Measurements from ENCODE around the gene SAFB.

DNA sequence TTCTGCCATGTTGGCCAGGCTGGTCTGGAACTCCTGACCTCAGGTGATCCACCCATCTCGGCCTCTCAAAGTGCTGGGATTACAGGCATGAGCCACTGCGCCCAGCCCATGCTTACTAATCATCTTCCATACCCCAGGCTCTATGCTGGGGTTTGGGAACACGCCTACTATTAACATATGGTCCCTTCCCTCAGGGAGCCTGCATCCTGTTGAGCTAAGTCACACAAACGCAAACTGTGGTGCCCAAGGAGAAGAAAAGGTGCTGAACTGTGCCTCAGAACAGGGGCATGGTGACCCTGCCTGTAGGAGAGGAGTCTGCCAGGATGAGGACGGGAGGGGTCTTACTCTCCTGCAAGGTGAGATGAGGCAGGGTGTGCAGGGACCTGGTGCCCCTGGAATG, 51.8 kb downstream of the SAFB start:
- TF ChIP-seq EZH2 (IDR thresholded peaks at IDR 0.05) = no peak
- TF ChIP-seq TCF7L2 (IDR thresholded peaks at IDR 0.05; ENCODE audit: borderline replicate concordance, extremely low read depth, insufficient read depth, insufficient read length) = no peak
- no peak for TF ChIP-seq CTCF (IDR thresholded peaks at IDR 0.05 in 2 of 3, conservative IDR thresholded peaks at IDR 0.05 in 1 of 3; ENCODE audit: borderline replicate concordance in 1 of 3, insufficient read depth in 1 of 3, low read depth in 2 of 3, low read length in 2 of 3)
- TF ChIP-seq YY1 (IDR thresholded peaks at IDR 0.05; ENCODE audit: extremely low read depth, insufficient replicate concordance, low read depth, low read length) = no peak
- TF ChIP-seq, protein P1, sequence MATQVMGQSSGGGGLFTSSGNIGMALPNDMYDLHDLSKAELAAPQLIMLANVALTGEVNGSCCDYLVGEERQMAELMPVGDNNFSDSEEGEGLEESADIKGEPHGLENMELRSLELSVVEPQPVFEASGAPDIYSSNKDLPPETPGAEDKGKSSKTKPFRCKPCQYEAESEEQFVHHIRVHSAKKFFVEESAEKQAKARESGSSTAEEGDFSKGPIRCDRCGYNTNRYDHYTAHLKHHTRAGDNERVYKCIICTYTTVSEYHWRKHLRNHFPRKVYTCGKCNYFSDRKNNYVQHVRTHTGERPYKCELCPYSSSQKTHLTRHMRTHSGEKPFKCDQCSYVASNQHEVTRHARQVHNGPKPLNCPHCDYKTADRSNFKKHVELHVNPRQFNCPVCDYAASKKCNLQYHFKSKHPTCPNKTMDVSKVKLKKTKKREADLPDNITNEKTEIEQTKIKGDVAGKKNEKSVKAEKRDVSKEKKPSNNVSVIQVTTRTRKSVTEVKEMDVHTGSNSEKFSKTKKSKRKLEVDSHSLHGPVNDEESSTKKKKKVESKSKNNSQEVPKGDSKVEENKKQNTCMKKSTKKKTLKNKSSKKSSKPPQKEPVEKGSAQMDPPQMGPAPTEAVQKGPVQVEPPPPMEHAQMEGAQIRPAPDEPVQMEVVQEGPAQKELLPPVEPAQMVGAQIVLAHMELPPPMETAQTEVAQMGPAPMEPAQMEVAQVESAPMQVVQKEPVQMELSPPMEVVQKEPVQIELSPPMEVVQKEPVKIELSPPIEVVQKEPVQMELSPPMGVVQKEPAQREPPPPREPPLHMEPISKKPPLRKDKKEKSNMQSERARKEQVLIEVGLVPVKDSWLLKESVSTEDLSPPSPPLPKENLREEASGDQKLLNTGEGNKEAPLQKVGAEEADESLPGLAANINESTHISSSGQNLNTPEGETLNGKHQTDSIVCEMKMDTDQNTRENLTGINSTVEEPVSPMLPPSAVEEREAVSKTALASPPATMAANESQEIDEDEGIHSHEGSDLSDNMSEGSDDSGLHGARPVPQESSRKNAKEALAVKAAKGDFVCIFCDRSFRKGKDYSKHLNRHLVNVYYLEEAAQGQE (IDR thresholded peaks at IDR 0.05; ENCODE audit: low read depth) = no peak
- TF ChIP-seq POLR2AphosphoS5 (IDR thresholded peaks at IDR 0.05; ENCODE audit: low read depth, low read length) = no peak
- TF ChIP-seq MAX (IDR thresholded peaks at IDR 0.05) = no peak
- TF ChIP-seq SP1 (IDR thresholded peaks at IDR 0.05; ENCODE audit: low read depth) = no peak
- TF ChIP-seq JUND (IDR thresholded peaks at IDR 0.05) = no peak
